GM13976 (cell line): ENCODE data around the gene TRIP13.
"Not testable (repeated sequence)": the region's sequence is repeated elsewhere in the genome, so short reads cannot be mapped to it uniquely, and the experiment has no call there.

Source experiments
- DNase-seq: peaks from one replicate; pipeline ENCODE4 v3.0.0; 2012; ENCODE audit warnings: low spot score
- in situ Hi-C: fragments of 300-500 bp; cut with MboI; formaldehyde crosslinking; loops from one replicate; pipeline ENCODE4 v1.12.0; 2022; ENCODE audit warnings: low sequenced_read_pairs, mixed read lengths, inconsistent platforms; ENCODE audit not compliant: unreplicated experiment
- TF ChIP-seq, protein P1 (sequence below): IDR thresholded peaks from 2 replicates; pipeline ENCODE4 v1.5.1; 2012; ENCODE audit warnings: borderline replicate concordance, mild to moderate bottlenecking; ENCODE audit not compliant: insufficient read depth; ENCODE audit errors: extremely low read depth, missing control alignments, control extremely low read depth

Gene TRIP13

DNA sequence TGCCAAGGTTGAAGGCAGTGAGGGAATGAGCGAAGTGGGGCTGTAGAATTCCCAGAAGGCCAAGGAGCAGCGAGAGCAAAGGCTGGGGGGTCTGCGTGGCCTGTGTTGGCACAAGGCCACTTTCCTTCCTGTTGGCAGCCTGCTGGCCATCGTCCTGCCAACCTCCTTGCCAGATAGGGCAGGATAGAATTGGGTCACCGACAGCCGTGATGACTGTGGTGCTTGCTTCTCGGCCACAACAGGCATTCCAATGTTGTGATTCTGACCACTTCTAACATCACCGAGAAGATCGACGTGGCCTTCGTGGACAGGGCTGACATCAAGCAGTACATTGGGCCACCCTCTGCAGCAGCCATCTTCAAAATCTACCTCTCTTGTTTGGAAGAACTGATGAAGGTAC lies 18.9 kb downstream of the TRIP13 start:
- no peak for DNase-seq
- TF ChIP-seq, protein P1, sequence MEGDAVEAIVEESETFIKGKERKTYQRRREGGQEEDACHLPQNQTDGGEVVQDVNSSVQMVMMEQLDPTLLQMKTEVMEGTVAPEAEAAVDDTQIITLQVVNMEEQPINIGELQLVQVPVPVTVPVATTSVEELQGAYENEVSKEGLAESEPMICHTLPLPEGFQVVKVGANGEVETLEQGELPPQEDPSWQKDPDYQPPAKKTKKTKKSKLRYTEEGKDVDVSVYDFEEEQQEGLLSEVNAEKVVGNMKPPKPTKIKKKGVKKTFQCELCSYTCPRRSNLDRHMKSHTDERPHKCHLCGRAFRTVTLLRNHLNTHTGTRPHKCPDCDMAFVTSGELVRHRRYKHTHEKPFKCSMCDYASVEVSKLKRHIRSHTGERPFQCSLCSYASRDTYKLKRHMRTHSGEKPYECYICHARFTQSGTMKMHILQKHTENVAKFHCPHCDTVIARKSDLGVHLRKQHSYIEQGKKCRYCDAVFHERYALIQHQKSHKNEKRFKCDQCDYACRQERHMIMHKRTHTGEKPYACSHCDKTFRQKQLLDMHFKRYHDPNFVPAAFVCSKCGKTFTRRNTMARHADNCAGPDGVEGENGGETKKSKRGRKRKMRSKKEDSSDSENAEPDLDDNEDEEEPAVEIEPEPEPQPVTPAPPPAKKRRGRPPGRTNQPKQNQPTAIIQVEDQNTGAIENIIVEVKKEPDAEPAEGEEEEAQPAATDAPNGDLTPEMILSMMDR = no peak
- in situ Hi-C loops = no loop called here

DNA sequence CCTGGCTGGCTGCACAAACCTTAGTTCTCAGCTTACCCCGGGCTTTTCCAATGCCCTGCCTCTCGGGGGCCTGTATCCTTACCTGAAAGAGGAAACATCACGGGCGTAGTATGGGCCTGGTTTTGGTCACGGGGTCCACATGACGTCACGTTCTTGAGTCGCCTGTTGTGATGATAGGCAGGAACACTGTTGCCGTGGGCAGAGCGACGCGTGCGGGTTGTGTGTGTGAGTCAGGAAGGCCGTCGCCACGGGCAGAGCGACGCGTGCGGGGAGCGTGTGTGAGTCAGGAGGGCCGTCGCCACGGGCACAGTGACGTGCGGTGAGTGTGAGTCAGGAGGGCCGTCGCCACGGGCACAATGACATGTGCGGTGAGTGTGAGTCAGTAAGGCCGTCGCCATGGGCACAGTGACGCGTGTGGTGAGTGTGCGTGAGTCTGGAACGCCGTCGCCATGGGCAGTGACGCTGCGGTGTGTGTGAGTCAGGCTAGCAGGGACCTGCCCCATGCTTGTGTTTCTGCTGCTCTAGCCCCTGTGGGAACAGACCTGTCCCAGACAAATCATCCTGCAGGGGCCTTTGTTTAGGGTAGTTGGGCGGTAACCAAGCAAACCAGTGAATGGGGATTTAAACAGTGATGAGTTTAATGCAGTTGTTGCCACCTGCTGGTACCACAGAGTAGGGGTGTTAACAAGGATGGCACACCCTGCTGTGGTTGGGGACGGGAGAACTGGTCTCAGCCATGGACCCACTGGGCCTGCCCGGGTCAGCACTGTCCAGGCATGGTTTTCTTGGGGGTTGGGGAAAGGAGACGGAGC lies 19.8 kb downstream of the TRIP13 start:
- DNase-seq = no peak
- TF ChIP-seq, protein P1 = no peak
- in situ Hi-C loops = no loop called here

DNA sequence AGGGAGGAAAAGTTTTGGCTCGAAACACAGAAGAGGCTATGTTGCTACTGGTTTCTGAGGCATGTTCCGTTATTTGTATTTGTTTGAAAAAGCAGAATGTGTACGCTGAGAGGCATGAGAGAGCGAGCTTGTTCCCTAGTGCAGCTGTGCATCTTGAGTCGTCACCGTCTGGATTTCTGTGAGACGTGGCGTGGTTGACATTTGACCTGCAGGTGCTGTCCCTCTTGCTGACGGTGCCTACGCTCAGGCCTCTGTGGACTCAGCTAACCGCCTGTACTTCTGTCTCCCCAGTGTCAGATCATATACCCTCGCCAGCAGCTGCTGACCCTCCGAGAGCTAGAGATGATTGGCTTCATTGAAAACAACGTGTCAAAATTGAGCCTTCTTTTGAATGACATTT lies 21.5 kb downstream of the TRIP13 start:
- DNase-seq = no peak
- TF ChIP-seq, protein P1 = no peak
- in situ Hi-C loops = no loop called here

DNA sequence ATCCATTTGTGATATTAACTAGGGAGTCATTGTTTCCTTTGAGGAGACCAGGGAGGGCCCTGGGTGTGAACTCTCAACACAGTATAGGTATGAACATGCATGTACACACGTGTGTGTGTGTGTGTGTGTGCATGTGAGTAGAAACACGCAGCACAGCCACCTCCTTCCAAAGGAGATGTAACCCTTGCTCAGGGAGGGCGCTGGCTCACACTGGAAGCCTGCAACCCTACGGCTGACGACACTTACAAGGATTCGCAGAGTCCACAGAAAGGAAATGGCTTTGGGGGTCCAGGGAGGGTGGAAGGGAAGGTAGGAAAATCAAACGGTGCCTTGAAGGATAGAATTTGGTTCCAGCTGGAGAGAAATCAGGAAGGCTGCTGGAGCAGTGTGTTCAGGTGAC lies 21.9 kb downstream of the TRIP13 start:
- DNase-seq = no peak
- TF ChIP-seq, protein P1 = no peak
- in situ Hi-C loops = no loop called here

DNA sequence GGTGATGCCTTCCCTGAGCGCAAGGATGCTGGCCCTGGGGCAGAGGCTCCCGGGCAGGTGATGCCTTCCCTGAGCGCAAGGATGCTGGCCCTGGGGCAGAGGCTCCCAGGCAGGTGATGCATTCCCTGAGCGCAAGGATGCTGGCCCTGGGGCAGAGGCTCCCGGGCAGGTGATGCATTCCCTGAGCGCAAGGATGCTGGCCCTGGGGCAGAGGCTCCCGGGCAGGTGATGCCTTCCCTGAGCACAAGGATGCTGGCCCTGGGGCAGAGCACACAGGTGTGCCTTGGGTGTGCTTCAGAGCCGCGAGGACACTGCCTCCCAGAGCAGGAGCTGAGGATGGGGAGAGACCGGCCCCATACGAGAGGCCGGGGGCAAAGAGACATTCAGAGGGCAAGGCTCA lies 22.7 kb downstream of the TRIP13 start:
- DNase-seq, in situ Hi-C loops: not testable (repeated sequence)

DNA sequence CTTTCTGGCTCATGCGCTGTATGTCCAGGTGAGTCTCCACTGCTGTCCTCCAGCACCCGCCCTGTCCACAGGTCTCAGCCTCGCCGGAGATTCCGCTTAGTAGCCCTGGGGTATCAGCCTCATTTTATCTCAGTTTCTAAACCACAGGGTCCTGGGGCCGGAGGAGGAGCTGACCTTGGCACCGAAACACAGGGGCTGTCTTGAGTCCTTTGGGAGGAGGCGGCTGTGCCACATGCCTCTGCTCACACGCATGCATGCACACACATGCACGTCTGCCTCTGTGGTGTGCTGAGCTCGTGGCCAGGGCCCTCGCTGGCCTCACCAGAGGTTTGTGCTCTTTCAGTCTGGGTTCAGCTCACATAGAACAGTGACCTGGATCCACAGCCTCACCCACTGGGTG lies 23.3 kb downstream of the TRIP13 start:
- in situ Hi-C loops = no loop called here

More for the DNA sequence above, 23.3 kb downstream of the TRIP13 start:
- no peak for DNase-seq
- TF ChIP-seq, protein P1 = no peak
